ENCODE data around the gene FAM184B.

FAM184B gene

GRCh38 chr4:17657090-17657489 is 124.3 kb downstream of the FAM184B start:
- DNase-seq (ENCODE audit: low read depth, low spot score) = no peak
- H3K4me3 ChIP-seq (ENCODE audit: low read length) = no peak overlapping the region

- no peak overlapping the region for H3K4me3 ChIP-seq (ENCODE audit: low read length)
- no peak for DNase-seq (ENCODE audit: low read depth, low spot score)
Measured at GRCh38 chr4:17654701-17655100, 126.7 kb downstream of the FAM184B start.

GRCh38 chr4:17650406-17650805 is 131.0 kb downstream of the FAM184B start:
- H3K4me3 ChIP-seq (ENCODE audit: low read length) = no peak overlapping the region
- no peak for DNase-seq (ENCODE audit: low read depth, low spot score)

GRCh38 chr4:17647927-17648326 is 133.5 kb downstream of the FAM184B start:
- no peak overlapping the region for H3K4me3 ChIP-seq (ENCODE audit: low read length)
- no peak for DNase-seq (ENCODE audit: low read depth, low spot score)

GRCh38 chr4:17647176-17647806 is 134.1 kb downstream of the FAM184B start:
- no peak overlapping the region for H3K4me3 ChIP-seq (ENCODE audit: low read length)
- no peak for DNase-seq (ENCODE audit: low read depth, low spot score)

- H3K4me3 ChIP-seq (ENCODE audit: low read length) = no peak overlapping the region
- DNase-seq (ENCODE audit: low read depth, low spot score) = no peak
Measured at GRCh38 chr4:17646693-17647092, 134.7 kb downstream of the FAM184B start.

GRCh38 chr4:17642398-17642783 is 139.0 kb downstream of the FAM184B start:
- DNase-seq (ENCODE audit: low read depth, low spot score) = no peak
- H3K4me3 ChIP-seq (ENCODE audit: low read length) = no peak overlapping the region

GRCh38 chr4:17639136-17639535 is 142.3 kb downstream of the FAM184B start:
- no peak for DNase-seq (ENCODE audit: low read depth, low spot score)
- H3K4me3 ChIP-seq (ENCODE audit: low read length) = no peak overlapping the region

- peak; percentile 48 for DNase-seq (ENCODE audit: low read depth, low spot score)
- H3K4me3 ChIP-seq (ENCODE audit: low read length) = no peak overlapping the region
Measured at GRCh38 chr4:17636696-17637622, 144.5 kb downstream of the FAM184B start.

GRCh38 chr4:17636341-17636695 is 145.1 kb downstream of the FAM184B start:
- no peak overlapping the region for H3K4me3 ChIP-seq (ENCODE audit: low read length)
- no peak for DNase-seq (ENCODE audit: low read depth, low spot score)

GRCh38 chr4:17635056-17635455 is 146.4 kb downstream of the FAM184B start:
- no peak overlapping the region for H3K4me3 ChIP-seq (ENCODE audit: low read length)
- DNase-seq (ENCODE audit: low read depth, low spot score) = no peak

GRCh38 chr4:17633600-17633999 is 147.8 kb downstream of the FAM184B start:
- H3K4me3 ChIP-seq (ENCODE audit: low read length) = no peak overlapping the region
- no peak for DNase-seq (ENCODE audit: low read depth, low spot score)

GRCh38 chr4:17630228-17630627 is 151.2 kb downstream of the FAM184B start:
- DNase-seq (ENCODE audit: low read depth, low spot score) = no peak
- H3K4me3 ChIP-seq (ENCODE audit: low read length) = no peak overlapping the region

- H3K4me3 ChIP-seq (ENCODE audit: low read length) = no peak overlapping the region
- no peak for DNase-seq (ENCODE audit: low read depth, low spot score)
Measured at GRCh38 chr4:17624821-17625220, 156.6 kb downstream of the FAM184B start.

GRCh38 chr4:17623451-17624001 is 157.9 kb downstream of the FAM184B start:
- no peak for DNase-seq (ENCODE audit: low read depth, low spot score)
- H3K4me3 ChIP-seq (ENCODE audit: low read length) = no peak overlapping the region

GRCh38 chr4:17619416-17620105 is 161.9 kb downstream of the FAM184B start:
- DNase-seq (ENCODE audit: low read depth, low spot score) = no peak
- H3K4me3 ChIP-seq (ENCODE audit: low read length) = peak overlapping the region; percentile 46

GRCh38 chr4:17618926-17619325 is 162.5 kb downstream of the FAM184B start:
- DNase-seq (ENCODE audit: low read depth, low spot score) = peak; percentile 88
- H3K4me3 ChIP-seq (ENCODE audit: low read length) = peak overlapping the region; percentile 46

- H3K4me3 ChIP-seq (ENCODE audit: low read length) = peak overlapping the region; percentile 99
- peak; percentile 96 for DNase-seq (ENCODE audit: low read depth, low spot score)
Measured at GRCh38 chr4:17616283-17616682, 165.1 kb downstream of the FAM184B start.

- H3K4me3 ChIP-seq (ENCODE audit: low read length) = peak within 1 kb of the TSS; percentile 99
- peak; percentile 92 for DNase-seq (ENCODE audit: low read depth, low spot score)
Measured at GRCh38 chr4:17614416-17615299, 166.8 kb downstream of the FAM184B start, which contains the start of gene MED28. TSS of gene MED28 (plus strand) at chr4:17614641. CDS start at chr4:17614655, 14 bp downstream.
